HepG2 (cell line): ENCODE data around the gene CARMIL3. TPM values are rescaled to one million over a fixed set of nuclear protein-coding genes. Genes with fewer than 3 reads are reported as not detected.
A peak's percentile ranks its signal among the peaks of the same experiment; 100 is the strongest.

Experiments used
- CC2D1A ChIP-seq: sonication (generic); formaldehyde crosslinking; IDR thresholded peaks from 2 replicates; pipeline ENCODE4 v1.8.1; 2023; ENCODE audit warnings: mild to moderate bottlenecking, missing genetic modification reagents
- CEBPZ ChIP-seq: IDR thresholded peaks from 2 replicates; pipeline ENCODE4 v1.6.1; 2012; ENCODE audit warnings: low read length, improper control_type of control experiment
- CSRNP1 ChIP-seq: sonication (generic); formaldehyde crosslinking; IDR thresholded peaks from 2 replicates; pipeline ENCODE4 v1.8.1; 2023; ENCODE audit warnings: mild to moderate bottlenecking, missing genetic modification reagents
- KLF11 ChIP-seq: IDR thresholded peaks from 2 replicates; pipeline ENCODE4 v1.6.1; 2016; ENCODE audit warnings: missing compliant biosample characterization
- ONECUT2 ChIP-seq: sonication (generic); formaldehyde crosslinking; IDR thresholded peaks from 2 replicates; pipeline ENCODE4 v1.4.0; 2020; ENCODE audit warnings: missing genetic modification reagents
- RFXANK ChIP-seq: IDR thresholded peaks from 2 replicates; pipeline ENCODE4 v1.6.1; 2016
- SALL2 ChIP-seq: sonication (generic); formaldehyde crosslinking; IDR thresholded peaks from 2 replicates; pipeline ENCODE4 v1.8.1; 2023; ENCODE audit warnings: mild to moderate bottlenecking, missing genetic modification reagents, inconsistent platforms
- SKIL ChIP-seq: sonication (generic); formaldehyde crosslinking; IDR thresholded peaks from 2 replicates; pipeline ENCODE4 v1.8.0; 2022; ENCODE audit warnings: missing genetic modification reagents, mild to moderate bottlenecking, moderate library complexity, borderline replicate concordance
- SMAD9 ChIP-seq: sonication (generic); formaldehyde crosslinking; IDR thresholded peaks from 2 replicates; pipeline ENCODE4 v1.5.1; 2020; ENCODE audit warnings: mild to moderate bottlenecking, missing genetic modification reagents
- SP4 ChIP-seq: sonication (generic); formaldehyde crosslinking; IDR thresholded peaks from 2 replicates; pipeline ENCODE4 v1.8.1; 2023; ENCODE audit warnings: mild to moderate bottlenecking, missing genetic modification reagents
- THAP8 ChIP-seq: sonication (generic); formaldehyde crosslinking; IDR thresholded peaks from 2 replicates; pipeline ENCODE4 v1.5.1; 2020; ENCODE audit warnings: missing genetic modification reagents, mild to moderate bottlenecking, borderline replicate concordance
- U2AF1 ChIP-seq: fragments of 200-400 bp; formaldehyde crosslinking; optimal IDR thresholded peaks from 2 replicates; pipeline ENCODE3; 2017; ENCODE audit warnings: mild to moderate bottlenecking, low read depth, low read length
- ZMYM3 ChIP-seq: sonication (generic); formaldehyde crosslinking; IDR thresholded peaks from 2 replicates; pipeline ENCODE4 v1.5.1; 2020; ENCODE audit warnings: mild to moderate bottlenecking, missing genetic modification reagents
- ZNF121 ChIP-seq: sonication (generic); formaldehyde crosslinking; IDR thresholded peaks from 2 replicates; pipeline ENCODE4 v1.5.0; 2020; ENCODE audit warnings: mild to moderate bottlenecking, missing genetic modification reagents
- ZNF253 ChIP-seq: sonication (generic); formaldehyde crosslinking; IDR thresholded peaks from 2 replicates; pipeline ENCODE4 v1.8.0; 2022; ENCODE audit warnings: mild to moderate bottlenecking, missing genetic modification reagents, borderline replicate concordance
- ZNF256 ChIP-seq: sonication (generic); formaldehyde crosslinking; conservative IDR thresholded peaks from 2 replicates; pipeline ENCODE4 v1.4.0; 2020; ENCODE audit warnings: missing genetic modification reagents
- ZNF260 ChIP-seq: sonication (generic); formaldehyde crosslinking; IDR thresholded peaks from 2 replicates; pipeline ENCODE4 v1.4.0; 2020; ENCODE audit warnings: missing genetic modification reagents, low read depth, mild to moderate bottlenecking, borderline replicate concordance
- ZNF552 ChIP-seq: sonication (generic); formaldehyde crosslinking; IDR thresholded peaks from 2 replicates; pipeline ENCODE4 v1.9.0; 2022; ENCODE audit warnings: missing genetic modification reagents, mild to moderate bottlenecking, borderline replicate concordance
- ZNF713 ChIP-seq: sonication (generic); formaldehyde crosslinking; IDR thresholded peaks from 2 replicates; pipeline ENCODE4 v1.4.0; 2020; ENCODE audit warnings: mild to moderate bottlenecking, missing genetic modification reagents
- ZNF781 ChIP-seq: sonication (generic); formaldehyde crosslinking; IDR thresholded peaks from 2 replicates; pipeline ENCODE4 v1.5.1; 2020; ENCODE audit warnings: borderline replicate concordance, mild to moderate bottlenecking, missing genetic modification reagents; ENCODE audit errors: not compliant biosample characterization
- ZNF878 ChIP-seq: sonication (generic); formaldehyde crosslinking; IDR thresholded peaks from 2 replicates; pipeline ENCODE4 v1.8.1; 2023; ENCODE audit warnings: mild to moderate bottlenecking, missing genetic modification reagents, moderate library complexity
- polyA plus RNA-seq, 8 experiments: library from polyadenylated mRNA; depleted of rRNA in 3 of 8; stranded (reverse) in 7 of 8; unstranded in 1 of 8; fragments of >200 nt; fragmentation: Illumina TruSeq in 4 of 8; extraction: Trizol in 4 of 8; gene quantifications; 2 replicates each; pipeline versions ENCODE4 v1.2.1 to v1.2.3, GENCODE V29; 2011 to 2016; ENCODE audit warnings: low read depth in 4 of 8, missing spikeins in 1 of 8, mixed read lengths in 1 of 8; ENCODE audit not compliant: insufficient read depth in 1 of 8
- total RNA-seq, 5 experiments: library from RNA; depleted of rRNA; stranded (reverse); fragments of >200 nt; fragmentation: Illumina TruSeq; extraction: Trizol; gene quantifications; 2 replicates each; pipeline ENCODE4 v1.2.3, GENCODE V29; 2016; ENCODE audit warnings: low read depth in 1 of 5

Gene CARMIL3
- total and polyA plus RNA-seq, 2 of the 13 experiments (the other 11 are each of a cell fraction or from before 2014, with no cell fraction given): 0.27 to 0.55 TPM

- TF ChIP-seq SKIL (CRISPR knock-in tag) (no peak), ONECUT2 (CRISPR knock-in tag) (no peak), ZNF121 (CRISPR knock-in tag) (no peak), SALL2 (CRISPR knock-in tag) (no peak), SP4 (no peak), CSRNP1 (CRISPR knock-in tag) (no peak), ZNF253 (CRISPR knock-in tag) (no peak), ZNF781 (peak; percentile 63), CEBPZ (no peak), ZNF260 (CRISPR knock-in tag) (no peak), KLF11 (CRISPR knock-in tag) (no peak), ZNF552 (no peak), CC2D1A (CRISPR knock-in tag) (no peak), RFXANK (no peak), ZNF713 (CRISPR knock-in tag) (0 out of 2 replicates have a peak, but pooled peaks have one; percentile 55), THAP8 (CRISPR knock-in tag) (no peak), ZMYM3 (CRISPR knock-in tag) (no peak), U2AF1 (no peak), SMAD9 (CRISPR knock-in tag) (no peak), ZNF878 (no peak), ZNF256 (CRISPR knock-in tag) (0 out of 2 replicates have a peak, but pooled peaks have one; percentile 21)
These were observed 64.5 kb downstream of the CARMIL3 start (continued) for GRCh38 chr14:24116128-24116814.
